ENCODE measurements around the gene MED12L.

DNA sequence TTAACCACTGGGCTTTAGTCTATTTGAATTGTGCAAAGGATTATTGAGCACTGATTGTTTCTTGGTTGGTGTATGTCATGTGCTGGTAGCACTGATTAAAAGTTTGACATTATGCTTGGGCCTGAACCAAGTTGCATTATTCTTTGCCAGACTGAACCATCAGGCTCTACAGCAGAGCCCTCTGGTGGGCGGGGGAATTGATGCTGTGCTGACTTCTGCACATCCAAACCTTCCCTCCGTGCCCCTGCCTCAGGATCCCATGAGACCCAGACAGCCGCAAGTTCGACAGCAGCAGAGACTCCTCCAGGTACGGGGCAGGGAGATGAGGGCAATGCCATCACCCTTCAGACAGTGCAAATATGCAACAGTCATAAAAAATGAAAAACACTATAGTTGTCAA is 327.5 kb downstream of the MED12L start:
- no peak for TF ChIP-seq CTCF (IDR thresholded peaks at IDR 0.05)
- no peak for TF ChIP-seq POLR2A (IDR thresholded peaks at IDR 0.05)

Data from Peyer's patch (tissue), 4 donors.